ENCODE measurements around the gene MPHOSPH10.
A peak's percentile ranks its signal among the peaks of the same experiment; 100 is the strongest.

MPHOSPH10 gene

GRCh38 chr2:71151620-71152019 is 21.2 kb downstream of the MPHOSPH10 start:
- Histone ChIP-seq H3K27ac (ENCODE audit: low read length) (no peak overlapping the region), H3K27me3 (ENCODE audit: insufficient read depth, low read length, poor library complexity) (no peaks in the 10 kb centered on the region), H4K20me1 (ENCODE audit: insufficient read depth, low read length) (no peaks in the 10 kb centered on the region; the same call in 1 of the 2 replicates), H3K9me3 (ENCODE audit: insufficient read depth, low read length, severe bottlenecking) (no peaks in the 10 kb centered on the region), H2AFZ (ENCODE audit: low read depth, low read length) (no peak overlapping the region), H3K9ac (ENCODE audit: low read depth, low read length) (no peak overlapping the region), H3K4me3 (ENCODE audit: low read depth in 1 of 2, low read length in 2 of 2) (no peak overlapping the region), H3K4me1 (ENCODE audit: insufficient read depth, low read length) (no peaks in the 10 kb centered on the region), H3K79me2 (ENCODE audit: insufficient read depth, low read length) (no peaks in the 10 kb centered on the region), H3K4me2 (ENCODE audit: insufficient read depth, low read length) (no peak overlapping the region), H3K36me3 (ENCODE audit: insufficient read depth, low read length) (peaks cover 40% of the 10 kb centered on the region)
- TF ChIP-seq EZH2 (IDR thresholded peaks at IDR 0.05; ENCODE audit: borderline replicate concordance, low read depth, low read length, severe bottlenecking) = no peak
- TF ChIP-seq, protein P1, sequence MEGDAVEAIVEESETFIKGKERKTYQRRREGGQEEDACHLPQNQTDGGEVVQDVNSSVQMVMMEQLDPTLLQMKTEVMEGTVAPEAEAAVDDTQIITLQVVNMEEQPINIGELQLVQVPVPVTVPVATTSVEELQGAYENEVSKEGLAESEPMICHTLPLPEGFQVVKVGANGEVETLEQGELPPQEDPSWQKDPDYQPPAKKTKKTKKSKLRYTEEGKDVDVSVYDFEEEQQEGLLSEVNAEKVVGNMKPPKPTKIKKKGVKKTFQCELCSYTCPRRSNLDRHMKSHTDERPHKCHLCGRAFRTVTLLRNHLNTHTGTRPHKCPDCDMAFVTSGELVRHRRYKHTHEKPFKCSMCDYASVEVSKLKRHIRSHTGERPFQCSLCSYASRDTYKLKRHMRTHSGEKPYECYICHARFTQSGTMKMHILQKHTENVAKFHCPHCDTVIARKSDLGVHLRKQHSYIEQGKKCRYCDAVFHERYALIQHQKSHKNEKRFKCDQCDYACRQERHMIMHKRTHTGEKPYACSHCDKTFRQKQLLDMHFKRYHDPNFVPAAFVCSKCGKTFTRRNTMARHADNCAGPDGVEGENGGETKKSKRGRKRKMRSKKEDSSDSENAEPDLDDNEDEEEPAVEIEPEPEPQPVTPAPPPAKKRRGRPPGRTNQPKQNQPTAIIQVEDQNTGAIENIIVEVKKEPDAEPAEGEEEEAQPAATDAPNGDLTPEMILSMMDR (IDR thresholded peaks at IDR 0.05; ENCODE audit: borderline replicate concordance, extremely low read depth, low read length, poor library complexity, severe bottlenecking) = no peak
- peak; percentile 42; the same call in 2 of the 3 replicates for ATAC-seq (ENCODE audit: insufficient read depth, low read depth)
- DNase-seq = no peak

GRCh38 chr2:71153585-71154224 is 23.3 kb downstream of the MPHOSPH10 start:
- Histone ChIP-seq H3K9me3 (ENCODE audit: insufficient read depth, low read length, severe bottlenecking) (no peaks in the 10 kb centered on the region), H3K27me3 (ENCODE audit: insufficient read depth, low read length, poor library complexity) (peaks cover 4% of the 10 kb centered on the region), H3K36me3 (ENCODE audit: insufficient read depth, low read length) (peaks cover 20% of the 10 kb centered on the region), H4K20me1 (ENCODE audit: insufficient read depth, low read length) (no peaks in the 10 kb centered on the region; the same call in 1 of the 2 replicates), H3K4me3 (ENCODE audit: low read depth in 1 of 2, low read length in 2 of 2) (no peak overlapping the region), H3K79me2 (ENCODE audit: insufficient read depth, low read length) (no peaks in the 10 kb centered on the region), H3K27ac (ENCODE audit: low read length) (no peak overlapping the region), H3K4me1 (ENCODE audit: insufficient read depth, low read length) (no peaks in the 10 kb centered on the region), H3K4me2 (ENCODE audit: insufficient read depth, low read length) (no peak overlapping the region), H2AFZ (ENCODE audit: low read depth, low read length) (no peak overlapping the region), H3K9ac (ENCODE audit: low read depth, low read length) (no peak overlapping the region)
- ATAC-seq (ENCODE audit: insufficient read depth, low read depth) (no peak), DNase-seq (no peak)
- TF ChIP-seq, protein P1 (IDR thresholded peaks at IDR 0.05; ENCODE audit: borderline replicate concordance, extremely low read depth, low read length, poor library complexity, severe bottlenecking) = no peak
- TF ChIP-seq EZH2 (IDR thresholded peaks at IDR 0.05; ENCODE audit: borderline replicate concordance, low read depth, low read length, severe bottlenecking) = no peak

- DNase-seq (no peak), ATAC-seq (ENCODE audit: insufficient read depth, low read depth) (no peak)
- Histone ChIP-seq H3K9ac (ENCODE audit: low read depth, low read length) (no peak overlapping the region), H2AFZ (ENCODE audit: low read depth, low read length) (no peak overlapping the region), H3K4me2 (ENCODE audit: insufficient read depth, low read length) (no peak overlapping the region), H4K20me1 (ENCODE audit: insufficient read depth, low read length) (no peaks in the 10 kb centered on the region; the same call in 1 of the 2 replicates), H3K79me2 (ENCODE audit: insufficient read depth, low read length) (no peaks in the 10 kb centered on the region), H3K4me3 (ENCODE audit: low read depth in 1 of 2, low read length in 2 of 2) (no peak overlapping the region), H3K36me3 (ENCODE audit: insufficient read depth, low read length) (peaks cover 16% of the 10 kb centered on the region), H3K27ac (ENCODE audit: low read length) (no peak overlapping the region), H3K27me3 (ENCODE audit: insufficient read depth, low read length, poor library complexity) (peaks cover 4% of the 10 kb centered on the region), H3K4me1 (ENCODE audit: insufficient read depth, low read length) (no peaks in the 10 kb centered on the region), H3K9me3 (ENCODE audit: insufficient read depth, low read length, severe bottlenecking) (no peaks in the 10 kb centered on the region)
- TF ChIP-seq, protein P1 (IDR thresholded peaks at IDR 0.05; ENCODE audit: borderline replicate concordance, extremely low read depth, low read length, poor library complexity, severe bottlenecking) = no peak
- TF ChIP-seq EZH2 (IDR thresholded peaks at IDR 0.05; ENCODE audit: borderline replicate concordance, low read depth, low read length, severe bottlenecking) = no peak
Measured at GRCh38 chr2:71154279-71154678, 23.8 kb downstream of the MPHOSPH10 start.

Data from DND-41 (cell line).